ENCODE measurements around the gene KRT76.

GRCh38 chr12:52767020-52767379 is 10.1 kb downstream of the KRT76 start:
- no peak for TF ChIP-seq CTCF (IDR thresholded peaks at IDR 0.05; ENCODE audit: insufficient read depth, low read length)
- no peak for TF ChIP-seq POLR2AphosphoS5 (IDR thresholded peaks at IDR 0.05; ENCODE audit: low read depth)

Measured in HL-60 (cell line).